Type B pancreatic cell (in vitro differentiated cells): ENCODE data around the gene PRG3. TPM values are rescaled to one million over a fixed set of nuclear protein-coding genes. Genes with fewer than 3 reads are reported as not detected.

Experiments used
- DNase-seq: peaks from one replicate; pipeline ENCODE4 v3.0.0; 2021; ENCODE audit warnings: mixed read lengths; ENCODE audit not compliant: unreplicated experiment; ENCODE audit errors: extremely low spot score
- H3K27ac Mint-ChIP-seq: 2 replicates; pipeline ENCODE4 v1.8.0; 2021; ENCODE audit warnings: mild to moderate bottlenecking, mixed read lengths
- H3K27me3 Mint-ChIP-seq: 2 replicates; pipeline ENCODE4 v1.8.0; 2021; ENCODE audit warnings: mixed read lengths
- H3K36me3 Mint-ChIP-seq: 2 replicates; pipeline ENCODE4 v1.8.0; 2021; ENCODE audit warnings: mixed read lengths
- H3K4me1 Mint-ChIP-seq: one replicate; pipeline ENCODE4 v1.8.0; 2021; ENCODE audit warnings: mixed read lengths; ENCODE audit not compliant: unreplicated experiment
- H3K4me3 Mint-ChIP-seq: 2 replicates; pipeline ENCODE4 v1.8.0; 2021; ENCODE audit warnings: mild to moderate bottlenecking, mixed read lengths
- H3K9me3 Mint-ChIP-seq: 2 replicates; pipeline ENCODE4 v1.8.0; 2021; ENCODE audit warnings: mixed read lengths
- total RNA-seq: library from RNA; stranded (reverse); gene quantifications from 2 replicates; pipeline ENCODE4 v1.2.1, GENCODE V29; 2021; ENCODE audit warnings: low replicate concordance
- TF ChIP-seq, protein P1 (sequence below): fragments of 200-600 bp; sonication (generic); conservative IDR thresholded peaks from 2 replicates; pipeline ENCODE4 v1.5.0; 2021; ENCODE audit warnings: antibody characterized with exemption, mild to moderate bottlenecking

Gene PRG3
- total RNA-seq, 1 donor from 2014 or later: not detected

DNA sequence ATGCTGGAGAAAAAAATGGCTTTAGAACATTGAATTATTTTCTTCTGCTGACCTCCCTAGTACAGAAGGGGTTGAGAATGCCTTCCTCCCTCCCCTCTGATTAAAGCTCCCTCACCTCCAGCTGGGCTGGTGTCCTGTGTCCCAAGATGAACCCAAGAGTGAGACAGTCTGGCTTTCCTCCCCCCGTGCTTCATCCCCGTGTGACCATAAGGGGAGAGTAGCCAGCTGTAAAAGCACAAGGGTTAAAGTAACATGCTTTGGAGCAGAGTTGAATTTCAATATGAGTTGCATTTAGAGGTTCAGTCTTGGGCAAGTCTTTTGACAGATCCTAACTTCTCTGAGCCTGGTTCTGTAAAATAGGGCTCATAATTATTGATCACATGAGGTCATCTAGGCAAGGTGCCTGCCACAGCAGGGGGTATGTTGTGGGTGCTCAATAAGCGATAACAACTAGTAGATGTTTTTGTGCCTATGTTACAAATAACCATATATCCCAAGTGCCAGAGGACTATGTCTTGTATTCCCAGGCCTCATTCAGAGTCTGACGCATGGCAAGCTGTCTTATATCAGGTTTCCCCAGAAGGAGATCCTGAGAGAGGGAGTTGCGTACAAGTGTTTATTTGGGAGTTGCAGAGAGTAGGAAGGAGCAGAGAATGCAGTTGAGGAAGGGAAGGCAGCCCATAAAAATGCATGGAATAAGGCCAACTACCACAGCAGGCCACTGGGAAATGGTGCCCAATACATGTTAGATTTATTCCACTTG lies 5.4 kb upstream of the PRG3 start:
- Mint-ChIP-seq H3K9me3 (no peaks in the 10 kb centered on the region), H3K4me3 (no peak overlapping the region), H3K27ac (no peak overlapping the region), H3K27me3 (peaks cover 52% of the 10 kb centered on the region), H3K4me1 (no peaks in the 10 kb centered on the region), H3K36me3 (no peaks in the 10 kb centered on the region)
- TF ChIP-seq, protein P1, sequence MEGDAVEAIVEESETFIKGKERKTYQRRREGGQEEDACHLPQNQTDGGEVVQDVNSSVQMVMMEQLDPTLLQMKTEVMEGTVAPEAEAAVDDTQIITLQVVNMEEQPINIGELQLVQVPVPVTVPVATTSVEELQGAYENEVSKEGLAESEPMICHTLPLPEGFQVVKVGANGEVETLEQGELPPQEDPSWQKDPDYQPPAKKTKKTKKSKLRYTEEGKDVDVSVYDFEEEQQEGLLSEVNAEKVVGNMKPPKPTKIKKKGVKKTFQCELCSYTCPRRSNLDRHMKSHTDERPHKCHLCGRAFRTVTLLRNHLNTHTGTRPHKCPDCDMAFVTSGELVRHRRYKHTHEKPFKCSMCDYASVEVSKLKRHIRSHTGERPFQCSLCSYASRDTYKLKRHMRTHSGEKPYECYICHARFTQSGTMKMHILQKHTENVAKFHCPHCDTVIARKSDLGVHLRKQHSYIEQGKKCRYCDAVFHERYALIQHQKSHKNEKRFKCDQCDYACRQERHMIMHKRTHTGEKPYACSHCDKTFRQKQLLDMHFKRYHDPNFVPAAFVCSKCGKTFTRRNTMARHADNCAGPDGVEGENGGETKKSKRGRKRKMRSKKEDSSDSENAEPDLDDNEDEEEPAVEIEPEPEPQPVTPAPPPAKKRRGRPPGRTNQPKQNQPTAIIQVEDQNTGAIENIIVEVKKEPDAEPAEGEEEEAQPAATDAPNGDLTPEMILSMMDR: no peak
- DNase-seq: no peak

DNA sequence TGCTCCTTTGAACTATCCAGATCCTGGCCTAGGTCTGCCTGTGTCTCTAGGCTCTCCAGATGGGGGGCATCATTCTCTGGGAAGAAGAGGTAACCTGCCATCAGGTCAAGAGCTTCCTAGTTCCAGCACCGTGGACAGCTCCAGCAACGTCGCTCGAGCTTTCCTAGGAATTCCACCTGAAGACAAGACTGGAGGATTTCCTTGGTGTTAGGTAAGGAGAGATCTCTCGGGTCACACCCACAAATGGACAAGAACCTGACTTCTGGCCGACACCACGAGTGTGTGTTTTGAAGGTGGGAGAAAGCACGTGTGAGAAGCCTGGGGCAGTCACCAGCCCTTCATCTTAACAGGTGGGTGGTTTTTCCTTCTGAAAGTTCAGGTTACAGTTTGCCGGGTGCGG lies 1.2 kb downstream of the PRG3 start:
- no peak for DNase-seq
- Mint-ChIP-seq H3K4me1 (no peaks in the 10 kb centered on the region), H3K27ac (no peak overlapping the region), H3K27me3 (peaks cover 38% of the 10 kb centered on the region), H3K9me3 (no peaks in the 10 kb centered on the region), H3K4me3 (no peak overlapping the region), H3K36me3 (no peaks in the 10 kb centered on the region)
- TF ChIP-seq, protein P1: no peak

DNA sequence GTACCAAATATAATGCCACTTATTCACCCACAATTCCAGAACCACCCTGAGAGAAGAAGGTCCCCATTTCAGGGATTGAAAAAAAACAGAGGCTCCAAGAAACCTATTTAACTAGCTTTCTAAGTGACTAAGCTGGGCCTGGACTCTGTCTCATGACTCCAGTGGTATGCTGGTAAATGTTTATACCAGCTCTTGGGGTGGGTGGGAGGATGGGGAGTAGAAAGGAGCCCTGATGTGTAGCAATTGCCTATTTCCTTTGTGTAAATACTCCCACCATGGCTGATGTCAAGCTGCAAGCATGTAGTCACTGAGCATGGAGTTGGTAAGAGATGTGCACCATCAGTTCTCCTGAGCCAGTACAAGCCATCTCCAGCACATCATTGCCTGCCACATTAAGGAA lies 2.8 kb downstream of the PRG3 start:
- H3K4me3 Mint-ChIP-seq: no peak overlapping the region
- H3K36me3 Mint-ChIP-seq: no peaks in the 10 kb centered on the region
- DNase-seq: no peak
- no peak overlapping the region for H3K27ac Mint-ChIP-seq
- H3K27me3 Mint-ChIP-seq: peaks cover 33% of the 10 kb centered on the region
- H3K9me3 Mint-ChIP-seq: no peaks in the 10 kb centered on the region
- TF ChIP-seq, protein P1: no peak
- H3K4me1 Mint-ChIP-seq: no peaks in the 10 kb centered on the region

DNA sequence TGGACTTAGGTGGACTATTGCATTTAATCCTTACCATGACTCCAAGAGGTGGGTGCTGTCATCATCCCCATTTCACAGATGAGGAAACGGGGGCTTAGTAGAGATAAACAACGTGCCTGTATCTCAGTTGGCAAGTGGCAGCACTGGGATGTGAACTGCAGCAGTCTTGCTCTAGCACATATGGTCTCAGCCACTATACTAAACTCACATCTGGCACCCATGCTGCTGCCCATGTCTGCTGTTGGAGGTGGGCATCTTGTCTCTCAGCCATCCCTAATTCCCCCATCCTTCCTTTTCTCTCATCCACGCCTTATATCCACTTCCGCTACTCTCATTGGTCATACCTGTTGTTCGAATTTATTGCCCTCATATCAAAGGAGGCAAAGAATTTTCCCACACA lies 3.8 kb downstream of the PRG3 start:
- no peak for DNase-seq
- Mint-ChIP-seq H3K27me3 (peaks cover 34% of the 10 kb centered on the region), H3K27ac (no peak overlapping the region), H3K36me3 (no peaks in the 10 kb centered on the region), H3K4me3 (no peak overlapping the region), H3K4me1 (no peaks in the 10 kb centered on the region), H3K9me3 (no peaks in the 10 kb centered on the region)
- TF ChIP-seq, protein P1: no peak

DNA sequence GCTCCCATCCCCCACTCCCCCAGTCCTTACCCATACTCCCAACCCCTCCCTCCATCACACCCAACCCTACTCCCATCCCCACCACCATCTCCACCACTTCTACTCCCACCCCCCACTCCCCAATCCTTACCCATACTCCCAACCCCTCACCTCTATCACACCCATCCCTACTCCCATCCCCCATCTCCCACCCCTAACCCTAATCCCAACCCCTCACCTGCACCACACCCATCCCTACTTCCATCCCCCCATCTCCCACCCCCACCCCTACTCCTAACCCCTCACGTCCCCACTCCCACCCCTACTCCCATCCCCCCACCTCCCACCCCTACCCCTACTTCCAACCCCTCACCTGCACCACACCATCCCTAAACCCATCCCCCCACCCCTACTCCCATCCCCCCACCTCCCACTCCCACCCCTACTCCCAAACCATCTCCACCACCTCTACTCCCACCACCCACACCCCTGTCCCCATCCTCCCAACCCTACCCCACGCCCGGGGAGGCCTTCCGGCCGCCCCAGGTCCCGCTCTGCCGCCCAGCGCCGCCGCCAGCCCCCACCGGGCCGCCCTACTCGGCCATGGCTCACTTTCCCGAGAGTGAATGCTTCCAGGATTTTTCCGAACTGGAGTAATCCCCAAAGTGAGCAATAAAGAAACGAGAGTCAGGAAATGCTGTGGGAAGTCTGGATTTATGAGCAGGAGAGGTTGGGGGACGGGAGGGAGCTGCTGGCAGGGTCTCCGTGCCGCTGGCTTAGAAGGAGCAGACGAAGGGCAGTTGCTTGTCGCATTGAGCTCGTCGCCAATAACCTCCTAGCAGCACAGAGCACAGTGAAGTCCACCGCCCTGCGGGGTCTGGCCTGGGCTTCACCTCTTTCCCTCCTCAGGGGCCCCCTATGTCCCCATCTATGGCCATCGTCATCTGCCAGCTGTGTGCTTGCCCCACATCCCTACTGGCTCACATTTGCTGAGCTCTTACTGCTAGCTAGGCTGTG lies 4.6 kb downstream of the PRG3 start:
- H3K4me3 Mint-ChIP-seq: no peak overlapping the region
- TF ChIP-seq, protein P1: no peak
- H3K4me1 Mint-ChIP-seq: no peaks in the 10 kb centered on the region
- H3K27me3 Mint-ChIP-seq: peaks cover 33% of the 10 kb centered on the region
- H3K9me3 Mint-ChIP-seq: no peaks in the 10 kb centered on the region
- H3K36me3 Mint-ChIP-seq: no peaks in the 10 kb centered on the region
- H3K27ac Mint-ChIP-seq: no peak overlapping the region
- no peak for DNase-seq
